ENCODE measurements around the gene ATP8A1.

DNA sequence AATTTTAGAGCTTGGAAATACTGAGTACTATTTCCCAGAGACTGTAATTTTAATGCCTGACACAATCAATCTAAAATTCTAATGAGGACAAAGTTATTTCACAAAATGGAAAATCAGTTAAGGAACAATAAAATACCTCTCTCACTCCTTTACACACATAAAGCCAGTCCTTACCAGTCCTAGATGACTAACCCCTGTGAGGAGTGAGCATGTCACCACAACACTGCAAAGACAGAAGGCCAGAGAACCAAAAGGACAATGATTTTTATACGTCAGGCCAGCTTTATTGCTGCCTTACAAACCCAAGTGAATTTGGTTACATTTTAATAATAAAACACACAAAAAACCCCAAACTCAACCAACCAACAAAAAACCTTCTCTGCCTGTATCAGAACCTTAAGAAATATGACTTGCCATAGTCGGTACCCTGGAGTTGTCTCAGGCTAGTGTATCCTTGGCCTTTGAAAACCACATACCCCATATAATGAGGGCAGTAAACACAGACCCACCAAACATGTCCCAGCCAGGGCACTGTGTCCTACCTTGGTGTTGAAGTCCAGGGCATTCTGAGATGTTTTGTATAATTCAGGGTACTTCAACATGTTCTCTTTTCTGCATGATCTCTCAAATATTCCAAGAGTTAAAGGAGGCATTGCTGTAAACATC, 202.0 kb downstream of the ATP8A1 start:
- TF ChIP-seq FOXJ3 (CRISPR knock-in tag; IDR thresholded peaks at IDR 0.05; ENCODE audit: borderline replicate concordance) (no peak), CTCF (IDR thresholded peaks at IDR 0.05) (no peak), ATF3 (CRISPR knock-in tag; conservative IDR thresholded peaks at IDR 0.05) (no peak), TEAD4 (CRISPR knock-in tag; IDR thresholded peaks at IDR 0.05) (no peak), CREM (CRISPR knock-in tag; IDR thresholded peaks at IDR 0.05) (no peak), ZNF423 (CRISPR knock-in tag; IDR thresholded peaks at IDR 0.05) (no peak), SMAD3 (CRISPR knock-in tag; IDR thresholded peaks at IDR 0.05; ENCODE audit: borderline replicate concordance) (no peak)
- TF ChIP-seq, protein P1, sequence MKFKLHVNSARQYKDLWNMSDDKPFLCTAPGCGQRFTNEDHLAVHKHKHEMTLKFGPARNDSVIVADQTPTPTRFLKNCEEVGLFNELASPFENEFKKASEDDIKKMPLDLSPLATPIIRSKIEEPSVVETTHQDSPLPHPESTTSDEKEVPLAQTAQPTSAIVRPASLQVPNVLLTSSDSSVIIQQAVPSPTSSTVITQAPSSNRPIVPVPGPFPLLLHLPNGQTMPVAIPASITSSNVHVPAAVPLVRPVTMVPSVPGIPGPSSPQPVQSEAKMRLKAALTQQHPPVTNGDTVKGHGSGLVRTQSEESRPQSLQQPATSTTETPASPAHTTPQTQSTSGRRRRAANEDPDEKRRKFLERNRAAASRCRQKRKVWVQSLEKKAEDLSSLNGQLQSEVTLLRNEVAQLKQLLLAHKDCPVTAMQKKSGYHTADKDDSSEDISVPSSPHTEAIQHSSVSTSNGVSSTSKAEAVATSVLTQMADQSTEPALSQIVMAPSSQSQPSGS (CRISPR knock-in tag; IDR thresholded peaks at IDR 0.05; ENCODE audit: borderline replicate concordance, low read depth): no peak
- TF ChIP-seq, protein P2, sequence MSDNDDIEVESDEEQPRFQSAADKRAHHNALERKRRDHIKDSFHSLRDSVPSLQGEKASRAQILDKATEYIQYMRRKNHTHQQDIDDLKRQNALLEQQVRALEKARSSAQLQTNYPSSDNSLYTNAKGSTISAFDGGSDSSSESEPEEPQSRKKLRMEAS (CRISPR knock-in tag; IDR thresholded peaks at IDR 0.05): no peak
